ENCODE measurements around the gene MRTFB. TPM values are rescaled to one million over a fixed set of nuclear protein-coding genes. Genes with fewer than 3 reads are reported as not detected.

MRTFB gene
- total RNA-seq, 1 experiment from 2014 or later: 29.5 TPM

DNA sequence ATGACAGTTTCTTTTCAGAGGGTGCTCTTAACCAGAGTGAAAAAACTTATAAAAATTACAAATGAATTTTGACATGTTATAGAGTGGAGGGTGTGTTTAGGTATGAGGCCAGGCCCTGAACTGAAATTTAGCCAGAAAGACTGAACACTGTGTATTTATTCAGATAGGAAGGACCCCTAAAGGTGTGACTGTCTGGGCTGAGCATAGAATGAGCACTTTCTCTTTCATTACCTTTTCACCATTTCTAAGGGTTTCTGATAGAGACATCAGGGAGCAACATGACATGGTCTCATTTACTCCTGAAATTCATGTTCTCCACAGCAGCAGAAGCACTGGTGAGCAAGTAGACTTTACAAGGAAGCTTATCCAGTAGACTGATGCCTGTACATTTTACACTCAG lies 32.9 kb downstream of the MRTFB start:
- POLR2A ChIA-PET: no interaction called here

DNA sequence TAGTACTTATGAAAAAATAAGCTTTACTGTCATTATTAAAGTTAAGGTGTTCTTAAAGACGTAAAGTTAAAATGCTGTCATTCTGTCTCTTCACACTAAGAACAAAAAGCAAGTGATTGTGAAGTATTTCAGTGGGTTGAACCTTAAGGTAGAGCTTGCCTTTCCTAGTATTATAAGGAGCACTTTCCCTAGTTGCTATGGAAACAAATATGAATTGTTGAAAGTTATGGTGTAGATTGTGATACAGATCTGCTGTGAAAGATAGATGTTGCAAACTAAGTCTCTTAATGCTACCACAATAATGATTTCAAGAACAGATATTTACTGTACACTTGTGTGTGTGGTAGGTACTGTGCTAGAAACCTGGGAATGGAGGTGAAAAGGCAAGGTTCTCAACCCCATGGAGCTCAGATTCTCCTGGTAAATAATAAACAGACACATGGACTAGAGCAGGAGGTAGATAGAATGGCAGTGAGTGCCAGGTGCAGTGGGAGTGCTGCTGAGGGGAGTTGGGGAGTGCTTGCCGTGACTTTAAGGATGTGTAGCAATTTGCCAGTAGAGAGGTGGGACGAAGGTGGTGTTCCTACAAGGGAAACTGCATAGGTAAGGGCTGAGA lies 34.7 kb downstream of the MRTFB start:
- H3K9me3 ChIP-seq: no peaks in the 10 kb centered on the region
- no peaks in the 10 kb centered on the region for H3K36me3 Mint-ChIP-seq (ENCODE audit: insufficient read depth, unreplicated experiment)
- peak overlapping the region; percentile 72 for H3K27ac Mint-ChIP-seq (ENCODE audit: unreplicated experiment)
- peaks cover 36% of the 10 kb centered on the region for H3K4me1 Mint-ChIP-seq (ENCODE audit: low read depth, unreplicated experiment)
- no peaks in the 10 kb centered on the region for H3K36me3 ChIP-seq (ENCODE audit: control insufficient read depth, insufficient read depth, low read length)
- CTCF ChIA-PET: no interaction called here
- H3K4me1 ChIP-seq: peaks cover 16% of the 10 kb centered on the region
- no peak overlapping the region for H3K4me3 ChIP-seq (ENCODE audit: low read depth, low read length)
- no peak for DNase-seq
- no TSS peak for BruUV-seq (replicated peaks)
- intact Hi-C loops (cut with micrococcal nuclease; ENCODE audit: unreplicated experiment): no loop called here
- H3K9me3 Mint-ChIP-seq (ENCODE audit: unreplicated experiment): no peaks in the 10 kb centered on the region
- TF ChIP-seq, protein P1, sequence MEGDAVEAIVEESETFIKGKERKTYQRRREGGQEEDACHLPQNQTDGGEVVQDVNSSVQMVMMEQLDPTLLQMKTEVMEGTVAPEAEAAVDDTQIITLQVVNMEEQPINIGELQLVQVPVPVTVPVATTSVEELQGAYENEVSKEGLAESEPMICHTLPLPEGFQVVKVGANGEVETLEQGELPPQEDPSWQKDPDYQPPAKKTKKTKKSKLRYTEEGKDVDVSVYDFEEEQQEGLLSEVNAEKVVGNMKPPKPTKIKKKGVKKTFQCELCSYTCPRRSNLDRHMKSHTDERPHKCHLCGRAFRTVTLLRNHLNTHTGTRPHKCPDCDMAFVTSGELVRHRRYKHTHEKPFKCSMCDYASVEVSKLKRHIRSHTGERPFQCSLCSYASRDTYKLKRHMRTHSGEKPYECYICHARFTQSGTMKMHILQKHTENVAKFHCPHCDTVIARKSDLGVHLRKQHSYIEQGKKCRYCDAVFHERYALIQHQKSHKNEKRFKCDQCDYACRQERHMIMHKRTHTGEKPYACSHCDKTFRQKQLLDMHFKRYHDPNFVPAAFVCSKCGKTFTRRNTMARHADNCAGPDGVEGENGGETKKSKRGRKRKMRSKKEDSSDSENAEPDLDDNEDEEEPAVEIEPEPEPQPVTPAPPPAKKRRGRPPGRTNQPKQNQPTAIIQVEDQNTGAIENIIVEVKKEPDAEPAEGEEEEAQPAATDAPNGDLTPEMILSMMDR (IDR thresholded peaks at IDR 0.05; ENCODE audit: insufficient read depth in 1 of 2, low read depth in 1 of 2, low read length in 1 of 2, severe bottlenecking in 1 of 2, unreplicated experiment in 1 of 2): no peak
- no peaks in the 10 kb centered on the region for H3K27me3 ChIP-seq (replicated peaks; ENCODE audit: control insufficient read depth, insufficient read depth, low read length)
- POLR2A ChIA-PET: no interaction called here
- H3K27me3 Mint-ChIP-seq (ENCODE audit: insufficient read depth, unreplicated experiment): no peaks in the 10 kb centered on the region
- H3K4me3 Mint-ChIP-seq (ENCODE audit: unreplicated experiment): no peak overlapping the region

More for the DNA sequence above, 32.9 kb downstream of the MRTFB start:
- no peaks in the 10 kb centered on the region for H3K36me3 ChIP-seq (ENCODE audit: control insufficient read depth, insufficient read depth, low read length)
- no peaks in the 10 kb centered on the region for H3K27me3 ChIP-seq (replicated peaks; ENCODE audit: control insufficient read depth, insufficient read depth, low read length)
- Mint-ChIP-seq H3K4me3 (ENCODE audit: unreplicated experiment) (no peak overlapping the region), H3K4me1 (ENCODE audit: low read depth, unreplicated experiment) (peaks cover 35% of the 10 kb centered on the region), H3K9me3 (ENCODE audit: unreplicated experiment) (no peaks in the 10 kb centered on the region), H3K27ac (ENCODE audit: unreplicated experiment) (no peak overlapping the region), H3K27me3 (ENCODE audit: insufficient read depth, unreplicated experiment) (no peaks in the 10 kb centered on the region), H3K36me3 (ENCODE audit: insufficient read depth, unreplicated experiment) (no peaks in the 10 kb centered on the region)
- CTCF ChIA-PET: no interaction called here
- no peak overlapping the region for H3K4me3 ChIP-seq (ENCODE audit: low read depth, low read length)
- DNase-seq: no peak
- TF ChIP-seq, protein P1 (IDR thresholded peaks at IDR 0.05; ENCODE audit: insufficient read depth in 1 of 2, low read depth in 1 of 2, low read length in 1 of 2, severe bottlenecking in 1 of 2, unreplicated experiment in 1 of 2): no peak
- intact Hi-C loops (cut with micrococcal nuclease; ENCODE audit: unreplicated experiment): no loop called here
- H3K9me3 ChIP-seq: no peaks in the 10 kb centered on the region
- H3K4me1 ChIP-seq: peaks cover 16% of the 10 kb centered on the region
- no TSS peak for BruUV-seq (replicated peaks)

DNA sequence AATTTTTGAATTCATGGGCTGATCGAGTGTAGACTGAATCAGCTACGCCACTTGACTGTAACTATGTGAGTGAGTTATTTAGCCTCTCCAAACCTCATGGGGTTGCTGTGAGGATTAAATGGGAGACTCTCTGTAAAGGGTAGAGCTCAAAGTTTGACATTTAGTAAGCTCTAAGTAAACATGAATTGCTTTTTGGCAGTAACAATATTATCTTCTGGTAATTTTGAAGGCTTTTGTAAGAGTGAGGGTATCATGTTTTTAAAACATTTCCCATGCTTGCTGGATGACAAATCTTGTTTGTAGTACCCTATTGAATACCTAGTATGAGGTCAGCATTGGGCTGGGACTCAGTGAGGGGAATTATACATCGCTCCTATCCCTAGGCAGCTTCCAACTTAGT lies 35.3 kb downstream of the MRTFB start:
- Mint-ChIP-seq H3K27me3 (ENCODE audit: insufficient read depth, unreplicated experiment) (no peaks in the 10 kb centered on the region), H3K4me3 (ENCODE audit: unreplicated experiment) (no peak overlapping the region), H3K36me3 (ENCODE audit: insufficient read depth, unreplicated experiment) (no peaks in the 10 kb centered on the region), H3K4me1 (ENCODE audit: low read depth, unreplicated experiment) (peaks cover 36% of the 10 kb centered on the region), H3K27ac (ENCODE audit: unreplicated experiment) (peak overlapping the region; percentile 72), H3K9me3 (ENCODE audit: unreplicated experiment) (no peaks in the 10 kb centered on the region)
- no TSS peak for BruUV-seq (replicated peaks)
- ChIA-PET CTCF (no interaction called here), POLR2A (no interaction called here)
- no peaks in the 10 kb centered on the region for H3K27me3 ChIP-seq (replicated peaks; ENCODE audit: control insufficient read depth, insufficient read depth, low read length)
- TF ChIP-seq, protein P1 (IDR thresholded peaks at IDR 0.05; ENCODE audit: insufficient read depth in 1 of 2, low read depth in 1 of 2, low read length in 1 of 2, severe bottlenecking in 1 of 2, unreplicated experiment in 1 of 2): no peak
- intact Hi-C loops (cut with micrococcal nuclease; ENCODE audit: unreplicated experiment): no loop called here
- no peaks in the 10 kb centered on the region for H3K9me3 ChIP-seq
- H3K4me3 ChIP-seq (ENCODE audit: low read depth, low read length): no peak overlapping the region
- DNase-seq: no peak
- H3K4me1 ChIP-seq: peaks cover 13% of the 10 kb centered on the region
- H3K36me3 ChIP-seq (ENCODE audit: control insufficient read depth, insufficient read depth, low read length): no peaks in the 10 kb centered on the region
